Measurements from ENCODE around the gene RORB.
"Not testable (repeated sequence)": the region's sequence is repeated elsewhere in the genome, so short reads cannot be mapped to it uniquely, and the experiment has no call there.

Gene RORB

GRCh38 chr9:74513221-74513620 is 16.1 kb downstream of the RORB start:
- DNase-seq (ENCODE audit: low read depth in 4 of 4, low spot score in 1 of 4) = no peak

GRCh38 chr9:74517188-74517587 is 20.1 kb downstream of the RORB start:
- DNase-seq (ENCODE audit: low read depth in 4 of 4, low spot score in 1 of 4) = no peak

- DNase-seq (ENCODE audit: low read depth in 4 of 4, low spot score in 1 of 4) = no peak
These were observed 22.3 kb downstream of the RORB start for GRCh38 chr9:74519419-74519818.

GRCh38 chr9:74521009-74521408 is 23.9 kb downstream of the RORB start:
- no peak for DNase-seq (ENCODE audit: low read depth in 4 of 4, low spot score in 1 of 4)

- no peak for DNase-seq (ENCODE audit: low read depth in 4 of 4, low spot score in 1 of 4)
These were observed 27.2 kb downstream of the RORB start for GRCh38 chr9:74524289-74524688.

GRCh38 chr9:74526215-74526614 is 29.1 kb downstream of the RORB start:
- no peak for DNase-seq (ENCODE audit: low read depth in 4 of 4, low spot score in 1 of 4)

GRCh38 chr9:74527718-74528117 is 30.6 kb downstream of the RORB start:
- no peak for DNase-seq (ENCODE audit: low read depth in 4 of 4, low spot score in 1 of 4)

- DNase-seq (ENCODE audit: low read depth in 4 of 4, low spot score in 1 of 4) = no peak
These were observed 31.1 kb downstream of the RORB start for GRCh38 chr9:74528207-74528606.

GRCh38 chr9:74530458-74530857 is 33.3 kb downstream of the RORB start:
- DNase-seq (ENCODE audit: low read depth in 4 of 4, low spot score in 1 of 4) = not testable (repeated sequence)

- DNase-seq (ENCODE audit: low read depth in 4 of 4, low spot score in 1 of 4) = no peak
These were observed 36.1 kb downstream of the RORB start for GRCh38 chr9:74533253-74533652.

GRCh38 chr9:74534841-74535240 is 37.7 kb downstream of the RORB start:
- no peak for DNase-seq (ENCODE audit: low read depth in 4 of 4, low spot score in 1 of 4)

- no peak for DNase-seq (ENCODE audit: low read depth in 4 of 4, low spot score in 1 of 4)
These were observed 46.0 kb downstream of the RORB start for GRCh38 chr9:74543145-74543544.

GRCh38 chr9:74551266-74551665 is 54.1 kb downstream of the RORB start:
- DNase-seq (ENCODE audit: low read depth in 4 of 4, low spot score in 1 of 4) = no peak

GRCh38 chr9:74554751-74555419 is 57.8 kb downstream of the RORB start:
- DNase-seq (ENCODE audit: low read depth in 4 of 4, low spot score in 1 of 4) = no peak

- no peak for DNase-seq (ENCODE audit: low read depth in 4 of 4, low spot score in 1 of 4)
These were observed 58.4 kb downstream of the RORB start for GRCh38 chr9:74555565-74555964.

GRCh38 chr9:74556685-74557084 is 59.5 kb downstream of the RORB start:
- DNase-seq (ENCODE audit: low read depth in 4 of 4, low spot score in 1 of 4) = no peak

GRCh38 chr9:74557571-74557970 is 60.4 kb downstream of the RORB start:
- DNase-seq (ENCODE audit: low read depth in 4 of 4, low spot score in 1 of 4) = no peak

- no peak for DNase-seq (ENCODE audit: low read depth in 4 of 4, low spot score in 1 of 4)
These were observed 65.5 kb downstream of the RORB start for GRCh38 chr9:74562611-74563010.

GRCh38 chr9:74570879-74571512 is 73.9 kb downstream of the RORB start:
- DNase-seq (ENCODE audit: low read depth in 4 of 4, low spot score in 1 of 4) = no peak

- DNase-seq (ENCODE audit: low read depth in 4 of 4, low spot score in 1 of 4) = no peak
These were observed 76.6 kb downstream of the RORB start for GRCh38 chr9:74573640-74574191.

- no peak for DNase-seq (ENCODE audit: low read depth in 4 of 4, low spot score in 1 of 4)
These were observed 79.0 kb downstream of the RORB start for GRCh38 chr9:74576176-74576575.

- no peak for DNase-seq (ENCODE audit: low read depth in 4 of 4, low spot score in 1 of 4)
These were observed 80.8 kb downstream of the RORB start for GRCh38 chr9:74577956-74578355.

GRCh38 chr9:74589576-74589975 is 92.4 kb downstream of the RORB start:
- DNase-seq (ENCODE audit: low read depth in 4 of 4, low spot score in 1 of 4) = no peak

Data from stimulated activated CD4-positive, alpha-beta T cell treated with anti-CD3 and anti-CD28 coated beads, Interleukin-1b, Interleukin-23, amount 100 ng/mL, for 24 hours (primary cell).